ENCODE measurements around the gene CDK14.

The CDK14 gene

DNA sequence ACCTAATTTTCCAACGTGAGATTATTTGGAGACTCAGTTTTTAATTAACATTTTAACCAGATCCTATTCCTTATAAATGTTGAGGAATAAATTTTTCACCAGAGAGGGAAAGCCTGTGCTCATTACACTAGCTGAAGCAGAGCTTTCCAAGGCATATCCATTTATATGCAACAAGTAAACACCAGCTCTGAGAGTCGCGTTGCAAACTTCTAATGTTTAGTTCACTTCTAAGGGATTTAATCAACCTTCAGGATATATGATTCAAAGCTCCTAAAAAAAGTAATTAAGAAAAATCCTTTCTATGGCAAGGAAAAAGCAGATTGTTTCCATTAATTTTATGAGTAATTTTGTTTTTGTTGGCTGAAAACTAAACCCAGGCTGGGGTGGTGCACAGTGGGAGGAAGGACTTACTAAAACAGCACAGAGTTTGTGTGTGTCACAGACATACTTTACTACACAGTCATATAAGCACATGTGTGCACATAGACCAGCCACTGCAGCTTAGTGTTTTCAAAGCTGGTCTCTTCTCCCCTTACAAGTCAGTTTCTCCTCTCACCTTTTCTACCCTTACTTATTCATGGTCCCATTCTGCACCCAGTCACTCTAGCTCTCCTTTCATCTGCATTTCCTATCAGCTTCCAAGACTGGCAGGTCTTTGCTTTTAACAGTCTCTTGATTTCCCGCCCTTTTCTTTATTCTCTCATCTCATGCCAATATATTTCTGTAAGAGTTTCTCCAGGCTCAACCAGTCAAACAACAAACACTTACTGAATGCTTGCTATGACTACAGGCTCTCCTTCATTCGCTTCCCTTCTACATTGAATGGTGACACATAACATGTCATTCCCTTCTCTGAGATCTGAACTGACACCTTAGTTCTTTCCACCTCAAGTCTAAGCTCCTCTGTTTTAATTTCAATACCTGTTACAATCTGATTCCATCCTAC is 587.0 kb downstream of the CDK14 start:
- ATAC-seq (ENCODE audit: insufficient read depth, low read depth): no peak

DNA sequence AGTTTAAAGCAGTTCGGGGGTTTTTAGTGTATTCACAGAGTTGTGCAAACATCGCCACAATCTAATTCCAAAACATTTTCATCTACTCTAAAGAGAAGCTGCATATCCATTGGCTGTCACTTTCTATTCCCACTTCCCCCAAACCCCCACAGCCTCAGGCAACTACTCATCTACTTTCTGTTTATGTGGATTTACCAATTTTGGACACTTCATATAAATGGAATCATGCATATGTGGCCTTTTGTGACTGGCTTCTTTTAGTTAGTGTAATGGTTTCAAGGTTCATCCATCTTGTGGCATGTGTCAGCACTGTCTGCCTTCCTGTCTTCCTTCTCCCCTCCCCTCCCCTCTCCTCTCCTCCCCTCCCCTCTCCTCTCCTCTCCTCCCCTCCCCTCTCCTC is 589.6 kb downstream of the CDK14 start:
- Histone ChIP-seq H3K4me1 (ENCODE audit: insufficient read depth, low read length) (no peaks in the 10 kb centered on the region), H3K27ac (ENCODE audit: low read length) (no peak overlapping the region), H3K4me2 (ENCODE audit: insufficient read depth, low read length) (no peak overlapping the region), H3K9me3 (ENCODE audit: insufficient read depth, low read length, severe bottlenecking) (no peaks in the 10 kb centered on the region), H3K79me2 (ENCODE audit: insufficient read depth, low read length) (no peaks in the 10 kb centered on the region), H4K20me1 (ENCODE audit: insufficient read depth, low read length) (no peaks in the 10 kb centered on the region), H2AFZ (ENCODE audit: low read depth, low read length) (no peak overlapping the region), H3K9ac (ENCODE audit: low read depth, low read length) (no peak overlapping the region), H3K4me3 (ENCODE audit: low read depth in 1 of 2, low read length in 2 of 2) (no peak overlapping the region), H3K36me3 (ENCODE audit: insufficient read depth, low read length) (no peaks in the 10 kb centered on the region), H3K27me3 (ENCODE audit: insufficient read depth, low read length, poor library complexity) (no peaks in the 10 kb centered on the region)
- no peak for DNase-seq
- no peak for TF ChIP-seq EZH2 (IDR thresholded peaks at IDR 0.05; ENCODE audit: borderline replicate concordance, low read depth, low read length, severe bottlenecking)
- TF ChIP-seq, protein P1, sequence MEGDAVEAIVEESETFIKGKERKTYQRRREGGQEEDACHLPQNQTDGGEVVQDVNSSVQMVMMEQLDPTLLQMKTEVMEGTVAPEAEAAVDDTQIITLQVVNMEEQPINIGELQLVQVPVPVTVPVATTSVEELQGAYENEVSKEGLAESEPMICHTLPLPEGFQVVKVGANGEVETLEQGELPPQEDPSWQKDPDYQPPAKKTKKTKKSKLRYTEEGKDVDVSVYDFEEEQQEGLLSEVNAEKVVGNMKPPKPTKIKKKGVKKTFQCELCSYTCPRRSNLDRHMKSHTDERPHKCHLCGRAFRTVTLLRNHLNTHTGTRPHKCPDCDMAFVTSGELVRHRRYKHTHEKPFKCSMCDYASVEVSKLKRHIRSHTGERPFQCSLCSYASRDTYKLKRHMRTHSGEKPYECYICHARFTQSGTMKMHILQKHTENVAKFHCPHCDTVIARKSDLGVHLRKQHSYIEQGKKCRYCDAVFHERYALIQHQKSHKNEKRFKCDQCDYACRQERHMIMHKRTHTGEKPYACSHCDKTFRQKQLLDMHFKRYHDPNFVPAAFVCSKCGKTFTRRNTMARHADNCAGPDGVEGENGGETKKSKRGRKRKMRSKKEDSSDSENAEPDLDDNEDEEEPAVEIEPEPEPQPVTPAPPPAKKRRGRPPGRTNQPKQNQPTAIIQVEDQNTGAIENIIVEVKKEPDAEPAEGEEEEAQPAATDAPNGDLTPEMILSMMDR (IDR thresholded peaks at IDR 0.05; ENCODE audit: borderline replicate concordance, extremely low read depth, low read length, poor library complexity, severe bottlenecking): no peak
- no peak for ATAC-seq (ENCODE audit: insufficient read depth, low read depth)

More for the DNA sequence above, 587.0 kb downstream of the CDK14 start:
- no peaks in the 10 kb centered on the region for H3K79me2 ChIP-seq (ENCODE audit: insufficient read depth, low read length)
- no peak overlapping the region for H3K27ac ChIP-seq (ENCODE audit: low read length)
- no peaks in the 10 kb centered on the region for H3K36me3 ChIP-seq (ENCODE audit: insufficient read depth, low read length)
- H3K27me3 ChIP-seq (ENCODE audit: insufficient read depth, low read length, poor library complexity): no peaks in the 10 kb centered on the region
- no peak overlapping the region for H3K4me3 ChIP-seq (ENCODE audit: low read depth in 1 of 2, low read length in 2 of 2)
- no peaks in the 10 kb centered on the region for H4K20me1 ChIP-seq (ENCODE audit: insufficient read depth, low read length)
- H2AFZ ChIP-seq (ENCODE audit: low read depth, low read length): no peak overlapping the region
- no peaks in the 10 kb centered on the region for H3K4me1 ChIP-seq (ENCODE audit: insufficient read depth, low read length)
- H3K4me2 ChIP-seq (ENCODE audit: insufficient read depth, low read length): no peak overlapping the region
- TF ChIP-seq, protein P1 (IDR thresholded peaks at IDR 0.05; ENCODE audit: borderline replicate concordance, extremely low read depth, low read length, poor library complexity, severe bottlenecking): no peak
- no peak for TF ChIP-seq EZH2 (IDR thresholded peaks at IDR 0.05; ENCODE audit: borderline replicate concordance, low read depth, low read length, severe bottlenecking)
- no peak overlapping the region for H3K9ac ChIP-seq (ENCODE audit: low read depth, low read length)
- H3K9me3 ChIP-seq (ENCODE audit: insufficient read depth, low read length, severe bottlenecking): no peaks in the 10 kb centered on the region
- DNase-seq: no peak

DNA sequence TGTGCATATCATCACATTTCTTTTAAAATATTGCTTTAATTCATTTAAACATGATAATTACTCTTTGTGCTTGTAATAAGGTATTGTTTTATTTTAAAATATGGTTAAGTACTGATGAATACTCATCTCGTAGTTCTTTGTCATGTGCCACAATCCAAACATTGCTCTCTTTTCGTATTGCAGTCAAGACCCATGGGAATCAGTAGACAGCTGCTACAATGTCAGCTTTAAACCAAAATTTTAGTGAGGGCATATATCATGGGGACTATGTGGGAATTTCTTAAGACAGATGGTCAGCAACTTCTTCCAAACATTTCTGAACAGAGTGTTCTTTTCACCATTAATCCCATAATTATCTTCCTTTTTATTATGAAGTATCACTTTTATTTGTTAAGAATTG is 590.9 kb downstream of the CDK14 start:
- Histone ChIP-seq H3K27me3 (ENCODE audit: insufficient read depth, low read length, poor library complexity) (no peaks in the 10 kb centered on the region), H4K20me1 (ENCODE audit: insufficient read depth, low read length) (no peaks in the 10 kb centered on the region), H3K4me2 (ENCODE audit: insufficient read depth, low read length) (no peak overlapping the region), H2AFZ (ENCODE audit: low read depth, low read length) (no peak overlapping the region), H3K4me3 (ENCODE audit: low read depth in 1 of 2, low read length in 2 of 2) (no peak overlapping the region), H3K9ac (ENCODE audit: low read depth, low read length) (no peak overlapping the region), H3K36me3 (ENCODE audit: insufficient read depth, low read length) (no peaks in the 10 kb centered on the region), H3K9me3 (ENCODE audit: insufficient read depth, low read length, severe bottlenecking) (no peaks in the 10 kb centered on the region), H3K79me2 (ENCODE audit: insufficient read depth, low read length) (no peaks in the 10 kb centered on the region), H3K27ac (ENCODE audit: low read length) (no peak overlapping the region), H3K4me1 (ENCODE audit: insufficient read depth, low read length) (no peaks in the 10 kb centered on the region)
- no peak for DNase-seq
- TF ChIP-seq EZH2 (IDR thresholded peaks at IDR 0.05; ENCODE audit: borderline replicate concordance, low read depth, low read length, severe bottlenecking): no peak
- TF ChIP-seq, protein P1 (IDR thresholded peaks at IDR 0.05; ENCODE audit: borderline replicate concordance, extremely low read depth, low read length, poor library complexity, severe bottlenecking): no peak
- no peak for ATAC-seq (ENCODE audit: insufficient read depth, low read depth)

All from DND-41 (cell line).